Regular cardiac myocyte (primary cell): ENCODE results near the gene TMEM150A. TPM values are rescaled to one million over a fixed set of nuclear protein-coding genes. Genes with fewer than 3 reads are reported as not detected.

ENCODE experiments used
- total RNA-seq: library from RNA; depleted of rRNA; stranded (reverse); fragments of >200 nt; gene quantifications from 2 replicates; pipeline ENCODE4 v1.2.3, GENCODE V29; 2014

TMEM150A gene, protein sequence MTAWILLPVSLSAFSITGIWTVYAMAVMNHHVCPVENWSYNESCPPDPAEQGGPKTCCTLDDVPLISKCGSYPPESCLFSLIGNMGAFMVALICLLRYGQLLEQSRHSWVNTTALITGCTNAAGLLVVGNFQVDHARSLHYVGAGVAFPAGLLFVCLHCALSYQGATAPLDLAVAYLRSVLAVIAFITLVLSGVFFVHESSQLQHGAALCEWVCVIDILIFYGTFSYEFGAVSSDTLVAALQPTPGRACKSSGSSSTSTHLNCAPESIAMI
- total RNA-seq = 7.5 and 8.5 TPM in 2 replicates

DNA sequence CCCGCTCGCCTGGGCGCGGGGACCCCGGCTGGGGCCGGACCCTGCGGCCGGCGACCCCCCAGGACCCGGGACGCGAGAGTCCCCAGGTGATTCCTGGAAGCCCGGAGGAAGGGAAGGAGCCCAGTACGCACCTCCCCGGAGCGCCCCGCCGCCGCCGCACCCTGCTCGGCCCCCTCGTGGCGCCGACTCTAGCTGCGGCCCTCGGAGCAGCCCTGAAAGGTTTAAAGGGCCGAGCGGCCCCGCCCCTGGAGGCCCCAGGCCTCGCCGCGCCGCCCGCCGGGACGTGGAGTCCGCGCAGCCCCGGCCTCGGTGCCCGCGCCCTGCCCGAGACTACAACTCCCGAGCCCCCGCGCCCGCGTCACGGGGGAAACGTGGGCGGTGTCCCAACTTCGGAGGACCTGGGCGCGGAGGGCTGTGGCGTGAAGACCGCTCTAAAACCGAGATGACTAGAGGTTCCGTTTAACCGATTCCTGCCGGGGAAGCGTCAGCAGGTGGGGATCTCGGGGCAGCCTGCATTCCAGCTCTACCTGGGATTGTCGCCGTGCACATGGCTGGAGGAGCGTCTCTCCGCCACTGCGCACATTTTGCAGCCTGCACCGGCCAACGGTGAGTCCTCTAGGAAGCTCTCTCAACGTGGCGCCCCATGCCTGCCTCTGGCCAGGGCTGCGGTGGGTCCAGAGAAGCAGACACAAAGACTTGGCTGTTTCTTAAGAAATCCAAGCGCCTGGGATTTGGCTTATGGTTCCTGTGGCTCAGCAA, at the start of gene TMEM150A:
Gene TMEM150A, minus strand, starts transcription at position 223 of the 759 bp plus-strand sequence. CDS start 750 bp downstream, outside the sequence.

DNA sequence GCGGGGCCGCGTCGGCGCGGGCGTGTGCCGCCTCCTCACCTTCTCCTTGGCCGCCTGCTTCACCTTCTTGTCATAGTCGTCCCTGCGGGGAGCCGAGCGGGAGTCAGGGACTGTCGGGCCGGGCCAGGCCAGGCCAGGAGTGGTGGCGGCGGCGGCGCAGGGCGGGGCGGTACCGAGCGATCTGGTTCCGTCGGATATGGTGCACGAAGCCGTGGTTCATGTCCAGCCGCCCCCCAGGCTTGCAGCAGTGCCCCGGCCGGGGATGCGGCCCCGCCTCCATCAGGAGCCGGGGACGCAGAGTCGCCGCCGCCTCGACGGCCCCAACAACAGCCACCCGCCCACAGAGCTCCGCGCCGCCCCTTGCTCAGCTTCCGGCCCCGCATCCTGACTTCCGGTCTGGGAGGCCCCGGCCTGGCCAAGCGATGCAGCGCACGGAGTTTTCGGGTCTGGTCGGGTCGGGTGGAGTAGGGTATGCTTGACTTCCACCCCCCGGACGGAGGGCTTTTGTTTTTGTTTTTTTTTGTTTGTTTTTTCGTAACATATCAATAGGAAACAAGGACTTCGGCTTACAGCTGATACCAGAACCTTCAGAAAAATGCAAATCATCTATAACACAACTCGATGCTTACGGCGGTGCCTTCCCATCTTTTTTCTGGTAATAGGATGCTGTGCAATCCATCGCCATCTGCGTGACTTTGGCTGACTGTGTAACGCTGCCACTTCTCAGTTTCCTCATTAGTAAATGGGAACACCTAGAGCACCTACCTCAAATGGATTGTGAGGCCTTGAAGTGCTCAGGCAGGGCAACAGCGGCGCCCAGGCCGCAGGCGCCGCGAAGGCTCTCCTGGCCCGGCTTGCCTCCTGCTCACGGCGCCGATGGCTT, 9.4 kb upstream of the TMEM150A start, which contains the start of gene C2orf68:
Gene C2orf68, minus strand, starts transcription at position 362 of the 883 bp plus-strand sequence. Its CDS starts 82 bp downstream, at position 280.

DNA sequence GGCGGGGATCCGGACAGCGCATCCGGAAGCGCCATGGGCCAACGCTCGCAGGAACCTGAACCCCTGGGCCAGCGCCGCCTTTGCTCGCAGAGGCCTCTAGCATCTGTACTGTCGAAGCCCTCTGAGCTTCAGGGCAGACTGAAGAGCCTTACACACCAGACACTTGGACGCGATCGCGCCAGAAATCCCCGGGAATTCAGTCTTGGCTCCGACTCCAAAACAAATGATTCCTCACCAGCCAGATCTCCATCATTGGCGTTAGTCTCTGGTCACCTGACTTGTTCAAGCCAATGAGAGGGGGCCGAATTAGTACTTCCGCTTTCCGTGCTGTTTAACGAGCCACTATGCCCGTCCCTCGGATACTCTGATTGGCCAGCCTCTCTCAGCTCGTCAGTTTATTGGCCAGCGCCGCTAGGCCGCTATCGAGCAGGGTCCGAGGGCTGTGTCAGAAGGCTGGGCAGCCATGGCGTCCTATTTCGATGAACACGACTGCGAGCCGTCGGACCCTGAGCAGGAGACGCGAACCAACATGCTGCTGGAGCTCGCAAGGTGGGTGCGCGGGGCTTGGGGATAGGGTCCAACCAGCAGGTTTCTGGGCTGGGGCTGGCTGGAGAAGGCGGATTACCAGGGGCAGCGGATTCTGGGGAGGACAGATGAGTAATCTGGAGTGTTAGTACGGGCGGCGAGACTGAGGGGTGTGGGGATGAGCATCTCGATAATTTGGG, 7.0 kb downstream of the TMEM150A start, which contains the start of gene RNF181:
Gene RNF181, plus strand, starts transcription at position 445 of the 725 bp plus-strand sequence. Its CDS starts 19 bp downstream, at position 464.

DNA sequence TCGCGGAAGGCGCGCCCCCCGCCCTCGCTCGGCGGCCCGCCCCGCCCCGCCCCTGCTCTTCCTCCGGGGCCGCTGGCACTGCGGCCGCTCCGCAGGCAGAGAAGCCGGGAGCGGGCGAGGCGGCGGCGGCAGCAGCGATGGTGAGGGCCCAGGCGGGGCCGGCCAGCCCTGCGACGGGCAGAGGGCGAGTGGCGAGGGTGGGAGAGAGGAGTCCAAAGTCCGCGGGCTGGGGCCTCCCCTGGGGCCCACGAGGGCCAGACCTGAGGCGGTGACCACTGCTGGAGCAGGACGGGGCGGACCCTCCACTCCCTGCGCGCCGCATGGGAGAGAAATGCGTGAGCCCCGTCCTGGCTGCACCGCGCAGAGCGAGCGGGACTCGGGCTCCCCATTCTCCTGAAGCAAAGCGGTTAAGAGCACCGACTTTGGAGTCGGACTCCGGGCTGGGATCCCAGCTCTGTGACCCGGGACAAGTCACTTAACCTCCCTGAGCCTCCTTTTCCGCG, 18.1 kb downstream of the TMEM150A start, which contains the start of gene VAMP5:
Gene VAMP5, plus strand, starts transcription at position 78 of the 503 bp plus-strand sequence. Its CDS starts 60 bp downstream, at position 138.

DNA sequence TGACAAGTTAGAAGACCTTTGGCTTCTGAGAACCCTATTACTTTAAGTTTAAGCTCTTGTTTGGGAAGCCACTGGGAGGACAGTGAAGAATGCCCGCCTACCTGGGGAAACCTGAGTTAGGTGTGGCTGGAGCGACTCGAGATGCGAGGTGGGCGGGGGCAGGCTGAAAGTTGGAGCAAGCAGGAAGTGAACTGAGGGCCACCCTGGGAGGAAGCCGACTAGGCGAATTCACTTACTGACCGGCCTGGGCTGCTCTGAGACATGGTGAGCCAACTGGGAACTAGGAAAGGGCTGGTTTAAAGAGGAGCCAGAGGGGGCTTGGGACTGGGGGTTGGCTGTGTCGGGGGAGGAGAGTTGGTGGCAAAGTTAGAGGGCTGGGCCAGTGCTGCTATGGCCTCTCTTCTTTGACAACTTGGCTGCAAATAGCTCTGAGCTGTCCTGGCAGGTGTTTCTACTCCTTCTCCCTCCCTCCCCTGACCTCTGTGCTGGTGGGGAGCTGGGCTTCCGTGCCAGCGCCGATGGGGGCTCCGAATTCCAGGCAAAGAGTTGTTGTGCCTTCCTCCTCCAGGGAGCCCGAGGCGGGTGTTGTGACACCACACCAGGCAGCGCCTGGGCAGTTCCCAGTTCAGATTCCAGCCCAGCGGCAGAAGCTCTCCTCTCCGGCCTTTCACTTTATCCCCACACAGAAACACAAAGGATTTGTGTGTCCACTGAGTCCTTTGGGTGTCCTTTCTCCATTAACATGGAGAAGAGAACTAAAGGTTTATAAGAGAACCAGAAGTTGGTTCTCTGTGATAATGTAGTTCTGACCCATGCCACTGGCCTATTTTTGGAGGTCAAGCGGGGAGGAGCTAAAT, 24.9 kb downstream of the TMEM150A start, which contains the start of gene VAMP8:
Gene VAMP8, plus strand, starts transcription at position 201 of the 857 bp plus-strand sequence. Its CDS starts 61 bp downstream, at position 262.

DNA sequence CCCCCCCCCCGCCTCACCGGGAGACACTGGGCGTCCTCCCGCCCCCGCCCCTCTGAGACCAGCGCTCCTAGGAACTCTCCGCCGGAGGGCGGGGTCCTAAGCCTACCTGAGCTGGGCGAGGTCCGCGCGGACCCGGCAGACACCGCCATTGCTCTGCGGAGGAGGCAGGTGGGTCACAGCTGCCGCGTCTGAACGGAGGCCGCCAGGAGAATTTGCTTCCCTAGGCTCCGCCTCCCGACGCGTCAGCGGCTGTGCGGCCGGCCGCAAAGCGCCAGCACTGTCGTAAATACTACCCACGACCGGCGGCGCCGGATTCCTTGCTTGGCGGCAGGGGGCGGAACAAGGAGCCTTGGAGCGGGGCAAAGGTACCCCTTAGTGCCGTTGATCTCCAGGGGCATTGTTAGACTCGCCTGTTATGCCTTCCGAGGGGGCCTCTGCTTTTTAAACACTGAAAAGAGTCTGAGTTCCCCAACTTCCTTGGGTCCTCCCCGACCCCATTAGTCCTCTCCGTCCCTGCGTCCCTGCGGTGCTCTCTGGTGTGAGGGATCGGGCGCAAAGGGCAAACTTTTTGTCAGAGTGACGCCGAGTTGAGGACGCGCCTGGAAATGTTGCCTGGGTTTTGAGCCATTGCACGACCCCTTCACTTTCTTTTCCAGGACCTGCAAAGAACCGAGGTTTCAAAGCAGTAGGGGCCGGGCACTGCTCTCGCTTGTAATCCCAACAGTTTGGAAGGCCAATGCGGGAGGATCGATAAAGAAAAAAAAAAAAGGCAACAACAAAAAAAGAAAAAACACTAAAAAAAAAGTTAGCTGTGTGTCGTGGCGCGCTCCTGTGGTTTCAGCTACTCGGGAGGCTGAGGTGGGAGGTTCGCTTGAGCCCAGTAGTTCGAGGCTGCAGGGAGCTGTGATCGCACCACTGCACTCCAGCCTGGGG, 41.0 kb downstream of the TMEM150A start, which contains the start of gene GGCX:
Gene GGCX, minus strand, starts transcription at position 214 of the 933 bp plus-strand sequence. Its CDS starts 65 bp downstream, at position 149.

Other genes starting within 250 kb of the TMEM150A start
- gene RETSAT, start 248.2 kb downstream of the TMEM150A start, total RNA-seq = 57.7 and 86.0 TPM in 2 replicates
- 14.2 and 19.2 TPM in 2 replicates for gene ELMOD3, start 247.9 kb downstream of the TMEM150A start, total RNA-seq
- gene CAPG, start 192.3 kb downstream of the TMEM150A start, total RNA-seq = 22.8 and 28.4 TPM in 2 replicates
- gene SH2D6, start 184.0 kb downstream of the TMEM150A start, total RNA-seq = not detected in 2 replicates
- 38.9 and 103 TPM in 2 replicates for gene MAT2A, start 63.5 kb downstream of the TMEM150A start, total RNA-seq
- 67.3 and 74.7 TPM in 2 replicates for gene GGCX, start 41.2 kb downstream of the TMEM150A start, total RNA-seq
- gene VAMP8, start 25.1 kb downstream of the TMEM150A start, total RNA-seq = 2.5 and 6.7 TPM in 2 replicates
- 35.8 and 68.6 TPM in 2 replicates for gene VAMP5, start 18.3 kb downstream of the TMEM150A start, total RNA-seq
- 230 and 232 TPM in 2 replicates for gene RNF181, start 7.0 kb downstream of the TMEM150A start, total RNA-seq
- 11.3 and 14.6 TPM in 2 replicates for gene C2orf68, start 9.4 kb upstream of the TMEM150A start, total RNA-seq
- gene USP39, start 13.5 kb upstream of the TMEM150A start, total RNA-seq = 29.3 and 49.1 TPM in 2 replicates
- gene SFTPB, start 65.5 kb upstream of the TMEM150A start, total RNA-seq = not detected in 2 replicates
- gene GNLY, start 91.7 kb upstream of the TMEM150A start, total RNA-seq = not detected in 2 replicates
- gene ATOH8, start 151.3 kb upstream of the TMEM150A start, total RNA-seq = 28.2 and 28.6 TPM in 2 replicates